Lung (tissue), 12 donors: Measurements from ENCODE around the gene FLT3LG. TPM values are rescaled to one million over a fixed set of nuclear protein-coding genes. Genes with fewer than 3 reads are reported as not detected.
"Not testable (repeated sequence)": the region's sequence is repeated elsewhere in the genome, so short reads cannot be mapped to it uniquely, and the experiment has no call there.

Source experiments
- ATAC-seq: fragments of 200-7000 bp; cut with Tn5 transposase; one replicate; pipeline ENCODE4 v1.9.1; 2020; ENCODE audit warnings: moderate number of reproducible peaks; ENCODE audit not compliant: insufficient read depth, low FRiP score
- DNase-seq, 3 donors: peaks; one replicate each; pipeline ENCODE4 v3.0.0-alpha.2; 2013 to 2017
- H3K27ac ChIP-seq, 2 donors: one replicate each; pipeline ENCODE4 v1.5.1; 2013; ENCODE audit warnings: mild to moderate bottlenecking in 2 of 2, moderate library complexity in 2 of 2, control low read depth in 1 of 2, inconsistent platforms in 1 of 2, low read depth in 1 of 2, low read length in 1 of 2
- H3K27me3 ChIP-seq, 3 donors: one replicate each; pipeline ENCODE4 v1.5.1; 2013; ENCODE audit warnings: low read length in 2 of 3; ENCODE audit not compliant: control insufficient read depth in 3 of 3, insufficient read depth in 3 of 3
- H3K36me3 ChIP-seq, 4 donors: one replicate each; pipeline ENCODE4 v1.5.1; 2013; ENCODE audit warnings: low read length in 4 of 4, mild to moderate bottlenecking in 1 of 4, moderate library complexity in 1 of 4; ENCODE audit not compliant: control insufficient read depth in 4 of 4, insufficient read depth in 4 of 4
- H3K4me1 ChIP-seq, 5 donors: one replicate each; pipeline ENCODE4 v1.5.1; 2013; ENCODE audit warnings: low read length in 5 of 5, mild to moderate bottlenecking in 2 of 5, moderate library complexity in 1 of 5; ENCODE audit not compliant: control insufficient read depth in 5 of 5, insufficient read depth in 5 of 5
- H3K4me3 ChIP-seq: one replicate; pipeline ENCODE4 v1.5.1; 2013; ENCODE audit warnings: mild to moderate bottlenecking, control low read depth, moderate library complexity
- H3K9ac ChIP-seq, 2 donors: one replicate each; pipeline ENCODE4 v1.5.1; 2013; ENCODE audit warnings: low read length in 2 of 2, control low read depth in 1 of 2; ENCODE audit not compliant: insufficient read depth in 1 of 2
- H3K9me3 ChIP-seq, 4 donors: one replicate each; pipeline ENCODE4 v1.5.1; 2013; ENCODE audit warnings: low read length in 3 of 4, mild to moderate bottlenecking in 1 of 4, moderate library complexity in 1 of 4; ENCODE audit not compliant: control insufficient read depth in 4 of 4, insufficient read depth in 3 of 4
- CTCF ChIP-seq: IDR thresholded peaks from 2 replicates; pipeline ENCODE4 v1.5.1; 2012; ENCODE audit warnings: mild to moderate bottlenecking; ENCODE audit errors: control extremely low read depth, extremely low read depth
- WGBS, 2 donors: extraction: QIAGEN DNeasy Blood & Tissue Kit; methylation state at CpG; one replicate each; pipeline ENCODE4 v1.1.7; 2013; 5-methylcytosine and 5-hydroxymethylcytosine counted together
- polyA plus RNA-seq, 2 donors: library from polyadenylated mRNA; stranded (reverse); fragments of 200-250 nt; gene quantifications; one replicate each; pipeline ENCODE4 v1.2.1, GENCODE V29; 2013
- total RNA-seq, 2 donors: library from RNA; depleted of rRNA in 1 of 2; stranded (reverse); fragments of >200 nt in 1 of 2; gene quantifications; one replicate each; pipeline ENCODE4 v1.2.1, GENCODE V29; 2014 to 2021
- donor health status: control.
- donor health status: control.
- donor health status: Bipolar disorder and iron deficiency.
- donor health status: healthy.
- donor health status: DM: yes; HTN: yes; CAD: no.

The FLT3LG gene
- total and polyA plus RNA-seq, 4 donors: 2.9 to 15.0 (median 9.2) TPM

- TF ChIP-seq CTCF: peak; percentile 92
- Histone ChIP-seq H3K27ac (peak overlapping the region; percentile 56 to 58), H3K9ac (no peak overlapping the region), H3K4me3 (peak overlapping the region; percentile 20), H3K36me3 (peaks cover 0 to 18% (median 4%) of the 10 kb centered on the region in 4 donors), H3K27me3 (peaks cover 0 to 39% (median 35%) of the 10 kb centered on the region in 3 donors), H3K9me3 (no peaks in the 10 kb centered on the region), H3K4me1 (peaks cover 0 to 4% (median 0%) of the 10 kb centered on the region in 5 donors)
- ATAC-seq (peak; percentile 82), DNase-seq (peak; percentile 96 to 98 (median 97))
- WGBS, 2 donors: 0 to 1% methylated on average over 43 to 47 of the region's 47 CpGs
Observed at GRCh38 chr19:49443366-49444099, 30.5 kb upstream of the FLT3LG start.

- WGBS, 2 donors: 58 to 71% methylated on average over 5 of the region's 5 CpGs
- H3K9ac ChIP-seq, ATAC-seq, H3K27ac ChIP-seq, DNase-seq, H3K4me3 ChIP-seq, H3K9me3 ChIP-seq, H3K4me1 ChIP-seq: not testable (repeated sequence)
- Histone ChIP-seq H3K27me3 (peaks cover 0 to 33% (median 28%) of the 10 kb centered on the region in 3 donors), H3K36me3 (peaks cover 0 to 20% (median 4%) of the 10 kb centered on the region in 4 donors)
Observed at GRCh38 chr19:49444100-49444700, 29.8 kb upstream of the FLT3LG start.

- DNase-seq (no peak), ATAC-seq (no peak)
- Histone ChIP-seq H3K27me3 (peaks cover 0 to 15% (median 10%) of the 10 kb centered on the region in 3 donors), H3K4me1 (peaks cover 0 to 6% (median 3%) of the 10 kb centered on the region in 5 donors), H3K4me3 (no peak overlapping the region), H3K9ac (no peak overlapping the region), H3K36me3 (peaks cover 0 to 21% (median 9%) of the 10 kb centered on the region in 4 donors), H3K9me3 (no peaks in the 10 kb centered on the region), H3K27ac (no peak overlapping the region)
- WGBS, 2 donors: 72 to 97% methylated on average over 3 of the region's 3 CpGs
- TF ChIP-seq CTCF: no peak
Observed at GRCh38 chr19:49445997-49446396, 28.0 kb upstream of the FLT3LG start.
